A549 (cell line): ENCODE data around the gene HMCES.

Experiments
- CEBPB ChIP-seq, 2 experiments: fragments of >200 bp in 1 of 2; sonication (Bioruptor Twin) in 1 of 2; formaldehyde crosslinking in 1 of 2; IDR thresholded peaks; 2 replicates each; pipeline ENCODE4 v1.6.1; 2012 to 2016
- CHD2 ChIP-seq: fragments of 150-350 bp; IDR thresholded peaks from 2 replicates; pipeline ENCODE4 v1.6.1; 2014; ENCODE audit warnings: low read length; ENCODE audit not compliant: partially characterized antibody
- CTCF ChIP-seq: fragments of >200 bp; sonication (Bioruptor Twin); formaldehyde crosslinking; IDR thresholded peaks from 3 replicates; pipeline ENCODE4 v1.5.1; 2016
- MAX ChIP-seq: IDR thresholded peaks from 2 replicates; pipeline ENCODE4 v1.6.1; 2012

- no peak for TF ChIP-seq CHD2
- no peak for TF ChIP-seq CTCF
- no peak for TF ChIP-seq CEBPB (IDR thresholded peaks at IDR 0.05)
- no peak for TF ChIP-seq MAX
Observed at GRCh38 chr3:129261894-129262293, 16.8 kb upstream of the HMCES start.
